Mesendoderm (in vitro differentiated cells): ENCODE measurements around the gene SLC23A2.

Source experiments
- DNase-seq: peaks from one replicate; pipeline ENCODE4 v3.0.0; 2013
- H2AK5ac ChIP-seq: 2 replicates; pipeline ENCODE4 v1.6.1; 2013; ENCODE audit warnings: low read length, inconsistent platforms
- H2BK120ac ChIP-seq: 2 replicates; pipeline ENCODE4 v1.6.1; 2013; ENCODE audit warnings: low read depth, mild to moderate bottlenecking, low read length, moderate library complexity, mixed read lengths
- H2BK15ac ChIP-seq: replicated peaks from 2 replicates; pipeline ENCODE4 v1.6.1; 2013; ENCODE audit warnings: low read depth, mild to moderate bottlenecking, moderate library complexity
- H2BK5ac ChIP-seq: 2 replicates; pipeline ENCODE4 v1.6.1; 2013; ENCODE audit warnings: low read length, inconsistent platforms
- H3K18ac ChIP-seq: 2 replicates; pipeline ENCODE4 v1.6.1; 2013; ENCODE audit warnings: mild to moderate bottlenecking, low read length, mixed read lengths
- H3K23ac ChIP-seq: one replicate; pipeline ENCODE4 v1.6.1; 2013; ENCODE audit warnings: low read length
- H3K27ac ChIP-seq: 2 replicates; pipeline ENCODE4 v1.5.1; 2013; ENCODE audit warnings: low read depth, mild to moderate bottlenecking, inconsistent platforms, low read length, moderate library complexity
- H3K27me3 ChIP-seq: 2 replicates; pipeline ENCODE4 v1.6.1; 2013; ENCODE audit warnings: low read length, control low read depth, mild to moderate bottlenecking, inconsistent platforms; ENCODE audit not compliant: insufficient read depth, poor library complexity
- H3K36me3 ChIP-seq: 2 replicates; pipeline ENCODE4 v1.6.1; 2013; ENCODE audit warnings: low read length, inconsistent platforms; ENCODE audit not compliant: control insufficient read depth, insufficient read depth
- H3K4ac ChIP-seq: one replicate; pipeline ENCODE4 v1.6.1; 2013; ENCODE audit warnings: low read depth, mild to moderate bottlenecking, low read length, moderate library complexity
- H3K4me1 ChIP-seq: 2 replicates; pipeline ENCODE4 v1.6.1; 2013; ENCODE audit warnings: low read depth, low read length, inconsistent platforms; ENCODE audit not compliant: control insufficient read depth
- H3K4me2 ChIP-seq: 2 replicates; pipeline ENCODE4 v1.6.1; 2013; ENCODE audit warnings: low read length
- H3K4me3 ChIP-seq: 2 replicates; pipeline ENCODE4 v1.5.1; 2013; ENCODE audit warnings: mild to moderate bottlenecking, low read length
- H3K56ac ChIP-seq: one replicate; pipeline ENCODE4 v1.6.1; 2013; ENCODE audit warnings: low read length
- H3K79me1 ChIP-seq: 2 replicates; pipeline ENCODE4 v1.6.1; 2013; ENCODE audit warnings: low read length, inconsistent platforms
- H3K79me2 ChIP-seq: 2 replicates; pipeline ENCODE4 v1.6.1; 2013; ENCODE audit warnings: mild to moderate bottlenecking, low read length; ENCODE audit not compliant: control insufficient read depth, insufficient read depth
- H3K9ac ChIP-seq: 2 replicates; pipeline ENCODE4 v1.6.1; 2013; ENCODE audit warnings: low read length, inconsistent platforms
- H4K5ac ChIP-seq: one replicate; pipeline ENCODE4 v1.6.1; 2013; ENCODE audit warnings: low read length
- H4K8ac ChIP-seq: one replicate; pipeline ENCODE4 v1.6.1; 2013; ENCODE audit warnings: low read depth, mild to moderate bottlenecking, control low read depth, low read length, moderate library complexity
- WGBS: extraction: QIAGEN DNeasy Blood & Tissue Kit; methylation state at CpG from one replicate; pipeline ENCODE4 v1.1.7; 2013; ENCODE audit warnings: low lambda C conversion rate, missing lambda C conversion rate; ENCODE audit not compliant: insufficient coverage; ENCODE audit errors: extremely low coverage; 5-methylcytosine and 5-hydroxymethylcytosine counted together

Gene SLC23A2

GRCh38 chr20:4894981-4895381, 106.3 kb downstream of the SLC23A2 start:
- WGBS: no CpG with 5 or more reads among the region's 8 CpGs
- Histone ChIP-seq H3K18ac (no peak overlapping the region), H2BK120ac (no peak overlapping the region), H3K36me3 (no peaks in the 10 kb centered on the region), H3K79me2 (no peaks in the 10 kb centered on the region), H3K27me3 (no peaks in the 10 kb centered on the region), H3K56ac (no peak overlapping the region), H3K4ac (no peak overlapping the region), H3K4me2 (no peak overlapping the region), H4K8ac (no peak overlapping the region), H3K27ac (no peak overlapping the region), H2BK5ac (no peak overlapping the region), H4K5ac (no peak overlapping the region), H3K79me1 (no peaks in the 10 kb centered on the region), H3K4me1 (peaks cover 2% of the 10 kb centered on the region), H3K9ac (no peak overlapping the region), H3K4me3 (no peak overlapping the region), H2AK5ac (no peak overlapping the region), H2BK15ac (no peak overlapping the region), H3K23ac (no peak overlapping the region)
- no peak for DNase-seq

- no CpG with 5 or more reads among the region's 3 CpGs for WGBS
- no peak overlapping the region for H3K9ac ChIP-seq
These were observed 106.9 kb downstream of the SLC23A2 start for GRCh38 chr20:4894409-4894808.

DNA sequence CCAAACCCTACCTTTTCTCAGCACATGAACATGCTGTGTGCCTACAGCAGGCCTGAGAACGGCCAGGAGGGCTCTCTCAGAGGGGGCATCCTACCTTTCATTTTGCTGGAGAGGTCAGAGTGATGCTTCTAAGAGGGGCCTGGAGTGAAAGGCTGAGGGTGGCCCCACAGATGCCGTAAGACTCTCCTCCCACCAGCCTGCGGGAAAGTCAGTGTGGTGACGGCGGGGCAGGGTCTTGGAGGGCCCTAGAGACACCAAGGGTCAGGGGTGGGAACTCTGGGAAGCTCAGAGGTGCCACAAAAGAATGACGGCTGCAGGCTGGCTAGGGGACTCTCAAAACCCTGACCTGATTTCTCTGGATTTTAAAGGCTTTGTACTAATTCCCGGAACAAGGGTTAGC, 107.6 kb downstream of the SLC23A2 start:
- Histone ChIP-seq H2BK5ac (no peak overlapping the region), H3K4ac (no peak overlapping the region), H4K8ac (no peak overlapping the region), H3K9ac (no peak overlapping the region), H4K5ac (no peak overlapping the region), H2BK15ac (no peak overlapping the region), H3K79me2 (no peaks in the 10 kb centered on the region), H3K36me3 (no peaks in the 10 kb centered on the region), H3K56ac (no peak overlapping the region), H3K23ac (no peak overlapping the region), H2BK120ac (no peak overlapping the region), H3K79me1 (no peaks in the 10 kb centered on the region), H3K4me3 (no peak overlapping the region), H3K27ac (no peak overlapping the region), H3K4me2 (no peak overlapping the region), H3K18ac (no peak overlapping the region), H3K27me3 (no peaks in the 10 kb centered on the region), H2AK5ac (no peak overlapping the region), H3K4me1 (peaks cover 2% of the 10 kb centered on the region)
- no CpG with 5 or more reads among the region's 7 CpGs for WGBS
- no peak for DNase-seq

More at GRCh38 chr20:4894409-4894808, 106.9 kb downstream of the SLC23A2 start:
- Histone ChIP-seq H3K79me1 (no peaks in the 10 kb centered on the region), H2BK15ac (no peak overlapping the region), H3K4me2 (no peak overlapping the region), H2AK5ac (no peak overlapping the region), H3K4me1 (peaks cover 2% of the 10 kb centered on the region), H3K56ac (no peak overlapping the region), H3K23ac (no peak overlapping the region), H3K18ac (no peak overlapping the region), H3K27me3 (no peaks in the 10 kb centered on the region), H4K8ac (no peak overlapping the region), H3K79me2 (no peaks in the 10 kb centered on the region), H2BK120ac (no peak overlapping the region), H3K27ac (no peak overlapping the region), H3K4ac (no peak overlapping the region), H2BK5ac (no peak overlapping the region), H3K4me3 (no peak overlapping the region), H3K36me3 (no peaks in the 10 kb centered on the region), H4K5ac (no peak overlapping the region)
- no peak for DNase-seq

- no peak overlapping the region for H4K5ac ChIP-seq
- H4K8ac ChIP-seq: no peak overlapping the region
- DNase-seq: no peak
- H2AK5ac ChIP-seq: no peak overlapping the region
- no peak overlapping the region for H3K4me3 ChIP-seq
- no peak overlapping the region for H3K4me2 ChIP-seq
- no peak overlapping the region for H3K23ac ChIP-seq
- no peak overlapping the region for H3K4ac ChIP-seq
- WGBS: no CpG with 5 or more reads among the region's 6 CpGs
- H3K36me3 ChIP-seq: no peaks in the 10 kb centered on the region
- no peak overlapping the region for H2BK5ac ChIP-seq
- H3K4me1 ChIP-seq: peaks cover 2% of the 10 kb centered on the region
- no peaks in the 10 kb centered on the region for H3K27me3 ChIP-seq
- H3K18ac ChIP-seq: no peak overlapping the region
- H2BK15ac ChIP-seq: no peak overlapping the region
- no peaks in the 10 kb centered on the region for H3K79me1 ChIP-seq
- no peak overlapping the region for H2BK120ac ChIP-seq
- no peaks in the 10 kb centered on the region for H3K79me2 ChIP-seq
- no peak overlapping the region for H3K27ac ChIP-seq
- no peak overlapping the region for H3K56ac ChIP-seq
- no peak overlapping the region for H3K9ac ChIP-seq
These were observed 109.3 kb downstream of the SLC23A2 start for GRCh38 chr20:4891997-4892396.

- WGBS: no CpG with 5 or more reads among the region's 7 CpGs
- no peak overlapping the region for H3K4me3 ChIP-seq
These were observed 110.0 kb downstream of the SLC23A2 start for GRCh38 chr20:4891190-4891763.

DNA sequence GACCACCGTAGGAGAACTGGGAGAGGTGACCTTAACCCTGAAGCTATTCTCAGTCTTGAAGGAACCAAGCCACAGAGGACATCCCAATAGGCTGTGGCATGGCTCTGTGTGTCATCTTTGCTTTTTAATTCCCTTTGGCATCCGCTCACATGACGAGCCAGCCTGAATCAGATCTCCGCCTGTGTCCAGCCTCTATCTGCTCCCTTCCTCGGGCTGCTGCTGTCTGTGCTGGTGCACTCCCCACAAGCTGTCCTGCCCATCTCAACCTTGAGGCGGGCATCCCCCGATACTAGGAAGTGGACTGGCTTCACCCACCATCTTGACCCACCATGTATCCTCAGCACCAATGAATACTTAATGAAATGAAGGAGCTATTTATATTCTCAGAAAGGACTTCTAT, 111.9 kb downstream of the SLC23A2 start:
- no peaks in the 10 kb centered on the region for H3K79me2 ChIP-seq
- H3K9ac ChIP-seq: no peak overlapping the region
- no peaks in the 10 kb centered on the region for H3K4me1 ChIP-seq
- H4K8ac ChIP-seq: no peak overlapping the region
- no peak for DNase-seq
- no peak overlapping the region for H3K18ac ChIP-seq
- H2AK5ac ChIP-seq: no peak overlapping the region
- no peak overlapping the region for H3K27ac ChIP-seq
- no peak overlapping the region for H3K56ac ChIP-seq
- no peak overlapping the region for H3K4me3 ChIP-seq
- H4K5ac ChIP-seq: no peak overlapping the region
- no peak overlapping the region for H2BK120ac ChIP-seq
- no peak overlapping the region for H3K23ac ChIP-seq
- no peaks in the 10 kb centered on the region for H3K79me1 ChIP-seq
- H2BK15ac ChIP-seq: no peak overlapping the region
- no peak overlapping the region for H2BK5ac ChIP-seq
- no peaks in the 10 kb centered on the region for H3K27me3 ChIP-seq
- WGBS: no CpG with 5 or more reads among the region's 7 CpGs
- no peak overlapping the region for H3K4me2 ChIP-seq
- no peaks in the 10 kb centered on the region for H3K36me3 ChIP-seq
- H3K4ac ChIP-seq: no peak overlapping the region

More at GRCh38 chr20:4891190-4891763, 110.0 kb downstream of the SLC23A2 start:
- H2BK15ac ChIP-seq: no peak overlapping the region
- no peaks in the 10 kb centered on the region for H3K79me1 ChIP-seq
- no peaks in the 10 kb centered on the region for H3K27me3 ChIP-seq
- no peak overlapping the region for H3K56ac ChIP-seq
- H3K27ac ChIP-seq: no peak overlapping the region
- no peak overlapping the region for H2BK120ac ChIP-seq
- no peak for DNase-seq
- H4K8ac ChIP-seq: no peak overlapping the region
- no peak overlapping the region for H3K18ac ChIP-seq
- no peak overlapping the region for H3K9ac ChIP-seq
- H3K36me3 ChIP-seq: no peaks in the 10 kb centered on the region
- H2BK5ac ChIP-seq: no peak overlapping the region
- no peak overlapping the region for H4K5ac ChIP-seq
- no peaks in the 10 kb centered on the region for H3K4me1 ChIP-seq
- no peak overlapping the region for H3K23ac ChIP-seq
- H3K4me2 ChIP-seq: no peak overlapping the region
- no peak overlapping the region for H2AK5ac ChIP-seq
- H3K79me2 ChIP-seq: no peaks in the 10 kb centered on the region
- no peak overlapping the region for H3K4ac ChIP-seq
